ENCODE measurements around the gene LRRC36.

DNA sequence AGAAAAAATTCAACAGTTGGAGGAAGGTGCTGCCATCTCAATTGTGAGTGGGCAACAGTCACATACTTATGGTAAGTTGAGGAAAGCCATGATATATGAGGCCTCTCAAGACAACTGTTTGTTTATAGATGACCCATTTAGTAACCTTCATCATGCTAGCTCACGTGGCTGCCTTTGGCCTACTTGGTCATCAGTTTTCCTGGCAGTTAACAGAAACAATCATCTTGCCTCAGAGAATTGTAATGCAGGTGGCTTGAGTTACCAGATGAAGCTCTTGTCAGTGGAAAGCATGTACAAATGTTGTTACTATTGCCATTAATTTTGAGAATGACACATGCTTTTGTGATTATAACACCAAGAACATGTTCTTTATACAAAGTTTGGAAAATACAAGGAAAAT is 52.0 kb downstream of the LRRC36 start:
- TF ChIP-seq, protein P1, sequence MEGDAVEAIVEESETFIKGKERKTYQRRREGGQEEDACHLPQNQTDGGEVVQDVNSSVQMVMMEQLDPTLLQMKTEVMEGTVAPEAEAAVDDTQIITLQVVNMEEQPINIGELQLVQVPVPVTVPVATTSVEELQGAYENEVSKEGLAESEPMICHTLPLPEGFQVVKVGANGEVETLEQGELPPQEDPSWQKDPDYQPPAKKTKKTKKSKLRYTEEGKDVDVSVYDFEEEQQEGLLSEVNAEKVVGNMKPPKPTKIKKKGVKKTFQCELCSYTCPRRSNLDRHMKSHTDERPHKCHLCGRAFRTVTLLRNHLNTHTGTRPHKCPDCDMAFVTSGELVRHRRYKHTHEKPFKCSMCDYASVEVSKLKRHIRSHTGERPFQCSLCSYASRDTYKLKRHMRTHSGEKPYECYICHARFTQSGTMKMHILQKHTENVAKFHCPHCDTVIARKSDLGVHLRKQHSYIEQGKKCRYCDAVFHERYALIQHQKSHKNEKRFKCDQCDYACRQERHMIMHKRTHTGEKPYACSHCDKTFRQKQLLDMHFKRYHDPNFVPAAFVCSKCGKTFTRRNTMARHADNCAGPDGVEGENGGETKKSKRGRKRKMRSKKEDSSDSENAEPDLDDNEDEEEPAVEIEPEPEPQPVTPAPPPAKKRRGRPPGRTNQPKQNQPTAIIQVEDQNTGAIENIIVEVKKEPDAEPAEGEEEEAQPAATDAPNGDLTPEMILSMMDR (IDR thresholded peaks at IDR 0.05) = no peak
- TF ChIP-seq POLR2A (IDR thresholded peaks at IDR 0.05) = no peak
